Natural killer cell (primary cell): Measurements from ENCODE around the gene CAMSAP2. TPM values are rescaled to one million over a fixed set of nuclear protein-coding genes. Genes with fewer than 3 reads are reported as not detected.

Experiments used
- ATAC-seq, 3 donors: fragments of 150-1000 bp in 2 of 3; fragments of 200-7000 bp in 1 of 3; cut with Tn5 transposase; 1 replicate in 1 of 3; 2 replicates in 2 of 3; pipeline ENCODE4 v1.10.0; 2021; ENCODE audit warnings: mild to moderate bottlenecking in 2 of 3, moderate library complexity in 2 of 3
- DNase-seq, 2 donors: peaks; one replicate each; pipeline versions ENCODE4 v3.0.0 to v3.0.0-alpha.2; 2013 to 2021; ENCODE audit warnings: mixed read lengths in 1 of 2
- H3K27ac ChIP-seq: one replicate; pipeline ENCODE4 v1.5.1; 2013; ENCODE audit warnings: mild to moderate bottlenecking, low read length
- H3K27me3 ChIP-seq: one replicate; pipeline ENCODE4 v1.6.1; 2013; ENCODE audit warnings: low read length; ENCODE audit not compliant: control insufficient read depth, insufficient read depth
- H3K36me3 ChIP-seq: one replicate; pipeline ENCODE4 v1.6.1; 2013; ENCODE audit warnings: low read length; ENCODE audit not compliant: control insufficient read depth, insufficient read depth
- H3K4me1 ChIP-seq: one replicate; pipeline ENCODE4 v1.6.1; 2013; ENCODE audit warnings: low read length; ENCODE audit not compliant: control insufficient read depth, insufficient read depth
- H3K4me3 ChIP-seq: one replicate; pipeline ENCODE4 v1.5.1; 2013; ENCODE audit warnings: low read length
- H3K9me3 ChIP-seq: one replicate; pipeline ENCODE4 v1.6.1; 2013; ENCODE audit warnings: low read length; ENCODE audit not compliant: control insufficient read depth, insufficient read depth
- H3K27ac Mint-ChIP-seq, 2 donors: one replicate each; pipeline ENCODE4 v1.8.0; 2022; ENCODE audit warnings: mild to moderate bottlenecking in 2 of 2, mixed read lengths in 2 of 2, moderate library complexity in 1 of 2
- H3K27me3 Mint-ChIP-seq, 2 donors: one replicate each; pipeline ENCODE4 v1.8.0; 2022; ENCODE audit warnings: low read depth in 2 of 2, mixed read lengths in 2 of 2
- H3K36me3 Mint-ChIP-seq: one replicate; pipeline ENCODE4 v1.8.0; 2022; ENCODE audit warnings: mixed read lengths
- H3K4me1 Mint-ChIP-seq, 2 donors: one replicate each; pipeline ENCODE4 v1.8.0; 2022; ENCODE audit warnings: mixed read lengths in 2 of 2
- H3K4me3 Mint-ChIP-seq: one replicate; pipeline ENCODE4 v1.8.0; 2022; ENCODE audit warnings: mild to moderate bottlenecking, moderate library complexity, mixed read lengths
- H3K9me3 Mint-ChIP-seq, 2 donors: one replicate each; pipeline ENCODE4 v1.8.0; 2022; ENCODE audit warnings: mixed read lengths in 2 of 2
- WGBS: methylation state at CpG from one replicate; pipeline ENCODE4 v1.1.7; 2013; ENCODE audit warnings: missing lambda C conversion rate; ENCODE audit not compliant: insufficient coverage; 5-methylcytosine and 5-hydroxymethylcytosine counted together
- intact Hi-C: fragments of 100-400 bp; cut with micrococcal nuclease; formaldehyde crosslinking; loops from one replicate; pipeline ENCODE4 v1.14.2; 2022
- total RNA-seq, 4 donors: library from RNA; stranded (reverse); fragments of 120-200 nt in 1 of 4; gene quantifications; one replicate each; pipeline versions ENCODE4 v1.2.3 to v1.2.4, GENCODE V29; 2013 to 2022
- TF ChIP-seq, protein P1 (sequence below): fragments of 200-600 bp; IDR thresholded peaks from one replicate; pipeline ENCODE4 v1.8.0; 2022; ENCODE audit warnings: antibody characterized with exemption

The CAMSAP2 gene
- total RNA-seq, 3 donors from 2014 or later (not counting 1 experiment from before 2014, with no cell fraction given), result 0.25 to 0.89 (median 0.50) TPM

DNA sequence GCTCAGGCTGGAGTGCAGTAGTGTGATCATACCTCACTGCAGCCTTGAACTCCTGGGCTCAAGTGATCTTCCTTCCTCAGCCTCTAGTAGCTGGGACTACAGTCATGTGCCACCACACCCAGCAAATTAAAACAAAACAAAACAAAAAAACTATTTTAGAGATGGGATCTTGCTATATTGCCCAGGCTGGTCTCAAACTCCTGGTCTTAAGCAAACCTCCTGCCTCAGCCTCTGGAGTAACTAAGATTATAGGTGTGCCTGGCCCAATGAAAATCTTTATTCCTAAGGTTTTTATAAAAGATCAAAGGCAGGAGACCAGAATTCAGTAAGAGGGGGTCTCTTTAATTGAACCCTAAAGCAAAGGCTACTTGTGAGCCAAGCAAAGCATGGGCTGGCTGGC is 166.1 kb downstream of the CAMSAP2 start:
- no peaks in the 10 kb centered on the region for H3K36me3 Mint-ChIP-seq
- Histone ChIP-seq H3K36me3 (no peaks in the 10 kb centered on the region), H3K4me3 (no peak overlapping the region), H3K27ac (no peak overlapping the region), H3K27me3 (peaks cover 3% of the 10 kb centered on the region), H3K9me3 (no peaks in the 10 kb centered on the region), H3K4me1 (peaks cover 25% of the 10 kb centered on the region)
- TF ChIP-seq, protein P1, sequence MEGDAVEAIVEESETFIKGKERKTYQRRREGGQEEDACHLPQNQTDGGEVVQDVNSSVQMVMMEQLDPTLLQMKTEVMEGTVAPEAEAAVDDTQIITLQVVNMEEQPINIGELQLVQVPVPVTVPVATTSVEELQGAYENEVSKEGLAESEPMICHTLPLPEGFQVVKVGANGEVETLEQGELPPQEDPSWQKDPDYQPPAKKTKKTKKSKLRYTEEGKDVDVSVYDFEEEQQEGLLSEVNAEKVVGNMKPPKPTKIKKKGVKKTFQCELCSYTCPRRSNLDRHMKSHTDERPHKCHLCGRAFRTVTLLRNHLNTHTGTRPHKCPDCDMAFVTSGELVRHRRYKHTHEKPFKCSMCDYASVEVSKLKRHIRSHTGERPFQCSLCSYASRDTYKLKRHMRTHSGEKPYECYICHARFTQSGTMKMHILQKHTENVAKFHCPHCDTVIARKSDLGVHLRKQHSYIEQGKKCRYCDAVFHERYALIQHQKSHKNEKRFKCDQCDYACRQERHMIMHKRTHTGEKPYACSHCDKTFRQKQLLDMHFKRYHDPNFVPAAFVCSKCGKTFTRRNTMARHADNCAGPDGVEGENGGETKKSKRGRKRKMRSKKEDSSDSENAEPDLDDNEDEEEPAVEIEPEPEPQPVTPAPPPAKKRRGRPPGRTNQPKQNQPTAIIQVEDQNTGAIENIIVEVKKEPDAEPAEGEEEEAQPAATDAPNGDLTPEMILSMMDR, result no peak
- no peak overlapping the region for H3K4me3 Mint-ChIP-seq
- H3K4me1 Mint-ChIP-seq, result peaks cover 0 to 10% of the 10 kb centered on the region in 2 donors
- H3K9me3 Mint-ChIP-seq, result no peaks in the 10 kb centered on the region
- intact Hi-C loops, result loop anchor here (1.0 to 5.0 kb wide), 2 partner anchors 16 to 42 kb away; no protein-coding TSS in a partner anchor
- ATAC-seq (no peak), DNase-seq (no peak)
- no peak overlapping the region for H3K27ac Mint-ChIP-seq
- peaks cover 10 to 14% of the 10 kb centered on the region in 2 donors for H3K27me3 Mint-ChIP-seq

DNA sequence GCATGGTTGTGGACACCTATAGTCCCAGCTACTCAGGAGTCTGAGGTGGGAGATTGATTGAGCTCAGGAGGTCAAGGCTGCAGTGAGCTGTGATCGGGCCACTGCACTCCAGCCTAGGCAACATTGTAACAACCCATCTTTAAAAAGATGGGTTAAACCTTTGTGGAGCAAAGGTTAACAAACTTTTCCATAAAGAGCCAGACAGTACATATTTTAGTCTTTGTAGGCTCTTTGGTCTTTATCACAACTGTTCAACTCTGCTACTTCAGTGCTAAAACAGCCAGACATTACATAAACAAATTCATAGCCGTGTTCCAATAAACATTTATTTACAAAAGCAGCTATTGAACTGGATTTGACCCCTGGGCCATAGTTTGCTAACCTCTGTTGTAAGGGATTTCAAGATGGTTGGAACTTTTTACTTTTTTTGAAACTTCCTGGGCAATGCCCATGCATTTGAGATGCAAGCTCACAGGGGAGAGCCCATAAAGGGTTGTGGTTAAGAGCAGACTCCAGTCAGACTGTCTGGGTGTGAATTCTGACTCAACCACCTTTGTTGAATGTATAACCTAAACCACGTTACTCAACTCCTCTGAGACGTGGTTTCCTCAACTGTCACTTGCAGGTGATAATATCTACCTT is 166.8 kb downstream of the CAMSAP2 start:
- Mint-ChIP-seq H3K27ac (peak overlapping the region in 1 of 2 donors; percentile 67), H3K36me3 (no peaks in the 10 kb centered on the region), H3K4me1 (peaks cover 0 to 10% of the 10 kb centered on the region in 2 donors), H3K9me3 (no peaks in the 10 kb centered on the region), H3K4me3 (no peak overlapping the region), H3K27me3 (peaks cover 10 to 14% of the 10 kb centered on the region in 2 donors)
- H3K27me3 ChIP-seq, result peaks cover 3% of the 10 kb centered on the region
- H3K36me3 ChIP-seq, result no peaks in the 10 kb centered on the region
- no peak overlapping the region for H3K27ac ChIP-seq
- TF ChIP-seq, protein P1, result no peak
- peak in 1 of 2 donors; percentile 80 for DNase-seq
- H3K4me1 ChIP-seq, result peaks cover 25% of the 10 kb centered on the region
- peak; percentile 91 to 99 (median 95) for ATAC-seq
- intact Hi-C loops, result loop anchor here (1.0 to 5.0 kb wide), 2 partner anchors 17 to 43 kb away; no protein-coding TSS in a partner anchor
- no peaks in the 10 kb centered on the region for H3K9me3 ChIP-seq
- no peak overlapping the region for H3K4me3 ChIP-seq
- WGBS, result 59% methylated on average over 2 of the region's 4 CpGs

DNA sequence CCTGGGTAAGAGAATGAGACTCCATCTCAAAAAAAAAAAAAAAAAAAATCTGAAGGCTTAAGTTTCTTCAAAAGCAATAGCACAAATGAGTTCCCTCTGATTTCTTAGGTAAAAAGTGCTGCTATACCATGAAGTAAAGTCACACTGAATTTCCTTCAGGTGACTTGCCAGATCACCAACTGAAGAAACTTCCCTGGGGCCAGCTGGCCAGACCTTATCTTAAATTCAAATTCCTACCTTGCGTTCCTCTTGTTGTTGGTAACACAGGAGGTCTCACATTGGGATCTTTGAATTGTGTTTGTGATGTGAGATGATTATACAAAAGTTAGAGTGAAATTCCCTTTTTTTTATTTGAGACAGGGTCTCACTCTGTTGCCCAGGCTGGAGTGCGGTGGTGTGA is 167.8 kb downstream of the CAMSAP2 start:
- Mint-ChIP-seq H3K9me3 (no peaks in the 10 kb centered on the region), H3K4me1 (peaks cover 0 to 10% of the 10 kb centered on the region in 2 donors), H3K27me3 (peaks cover 10% of the 10 kb centered on the region in 2 donors), H3K4me3 (no peak overlapping the region), H3K36me3 (no peaks in the 10 kb centered on the region), H3K27ac (no peak overlapping the region)
- WGBS, result 100% methylated on average over 2 of the region's 2 CpGs
- peaks cover 3% of the 10 kb centered on the region for H3K27me3 ChIP-seq
- no peaks in the 10 kb centered on the region for H3K36me3 ChIP-seq
- peaks cover 25% of the 10 kb centered on the region for H3K4me1 ChIP-seq
- ATAC-seq (no peak), DNase-seq (no peak)
- no peak overlapping the region for H3K4me3 ChIP-seq
- no peaks in the 10 kb centered on the region for H3K9me3 ChIP-seq
- H3K27ac ChIP-seq, result no peak overlapping the region
- intact Hi-C loops, result loop anchor here (5.0 kb wide), 1 partner anchor 44 kb away; no protein-coding TSS in a partner anchor
- TF ChIP-seq, protein P1, result no peak
